MM.1S (cell line): ENCODE data around the gene VWA1.

Experiments used
- DNase-seq: peaks from one replicate; pipeline ENCODE4 v3.0.0-alpha.2; 2015
- H2AFZ ChIP-seq: fragments of 300-600 bp; sonication (generic); 2 replicates; pipeline ENCODE4 v1.6.0; 2016; ENCODE audit warnings: antibody characterized with exemption, low read length
- H3F3A ChIP-seq: fragments of 300-600 bp; sonication (generic); 2 replicates; pipeline ENCODE4 v1.6.1; 2016; ENCODE audit warnings: mild to moderate bottlenecking, antibody characterized with exemption, low read length, moderate library complexity, mixed read lengths; ENCODE audit not compliant: insufficient read depth
- H3K27ac ChIP-seq: fragments of 300-600 bp; sonication (generic); 2 replicates; pipeline ENCODE4 v1.5.1; 2016; ENCODE audit warnings: mild to moderate bottlenecking, low read length
- H3K27me3 ChIP-seq: fragments of 300-600 bp; sonication (generic); replicated peaks from 2 replicates; pipeline ENCODE4 v1.6.0; 2016; ENCODE audit warnings: low read length; ENCODE audit not compliant: insufficient read depth
- H3K36me3 ChIP-seq: fragments of 300-600 bp; sonication (generic); replicated peaks from 2 replicates; pipeline ENCODE4 v1.6.1; 2016; ENCODE audit warnings: mild to moderate bottlenecking, low read length, mixed read lengths; ENCODE audit not compliant: insufficient read depth
- H3K4me1 ChIP-seq: fragments of 300-600 bp; sonication (generic); 2 replicates; pipeline ENCODE4 v1.6.1; 2016; ENCODE audit warnings: low read length, mixed read lengths
- H3K4me2 ChIP-seq: fragments of 300-600 bp; sonication (generic); 2 replicates; pipeline ENCODE4 v1.6.0; 2016; ENCODE audit warnings: low read depth, low read length
- H3K4me3 ChIP-seq: fragments of 300-600 bp; sonication (generic); 2 replicates; pipeline ENCODE4 v1.5.1; 2016; ENCODE audit warnings: low read length, mixed read lengths
- H3K79me2 ChIP-seq: fragments of 300-600 bp; sonication (generic); 2 replicates; pipeline ENCODE4 v1.6.1; 2016; ENCODE audit warnings: mixed run types, low read length, mixed read lengths
- H3K9ac ChIP-seq: fragments of 300-600 bp; sonication (generic); 2 replicates; pipeline ENCODE4 v1.6.1; 2016; ENCODE audit warnings: low read length, mixed read lengths
- H3K9me2 ChIP-seq: fragments of 300-600 bp; sonication (generic); replicated peaks from 2 replicates; pipeline ENCODE4 v1.6.1; 2016; ENCODE audit warnings: mild to moderate bottlenecking, low read length, mixed read lengths; ENCODE audit not compliant: insufficient read depth
- H3K9me3 ChIP-seq: fragments of 300-600 bp; sonication (generic); replicated peaks from 2 replicates; pipeline ENCODE4 v1.6.1; 2016; ENCODE audit warnings: mild to moderate bottlenecking, low read length, mixed read lengths; ENCODE audit not compliant: insufficient read depth
- H4K20me1 ChIP-seq: fragments of 300-600 bp; sonication (generic); 2 replicates; pipeline ENCODE4 v1.6.1; 2016; ENCODE audit warnings: mild to moderate bottlenecking, low read length, moderate library complexity, mixed read lengths; ENCODE audit not compliant: insufficient read depth
- EZH2 ChIP-seq: fragments of 300-600 bp; sonication (generic); optimal IDR thresholded peaks from 2 replicates; pipeline ENCODE3; 2017; ENCODE audit warnings: low read depth, mild to moderate bottlenecking, antibody characterized with exemption, low read length, mixed read lengths
- EZH2phosphoT487 ChIP-seq: fragments of 300-600 bp; sonication (generic); IDR thresholded peaks from 2 replicates; pipeline ENCODE4 v1.6.1; 2018; ENCODE audit warnings: antibody characterized with exemption, low read length
- TF ChIP-seq, protein P1 (sequence below): fragments of 300-600 bp; sonication (generic); IDR thresholded peaks from 2 replicates; pipeline ENCODE4 v1.5.1; 2016; ENCODE audit warnings: antibody characterized with exemption, low read length, mixed read lengths

The VWA1 gene

DNA sequence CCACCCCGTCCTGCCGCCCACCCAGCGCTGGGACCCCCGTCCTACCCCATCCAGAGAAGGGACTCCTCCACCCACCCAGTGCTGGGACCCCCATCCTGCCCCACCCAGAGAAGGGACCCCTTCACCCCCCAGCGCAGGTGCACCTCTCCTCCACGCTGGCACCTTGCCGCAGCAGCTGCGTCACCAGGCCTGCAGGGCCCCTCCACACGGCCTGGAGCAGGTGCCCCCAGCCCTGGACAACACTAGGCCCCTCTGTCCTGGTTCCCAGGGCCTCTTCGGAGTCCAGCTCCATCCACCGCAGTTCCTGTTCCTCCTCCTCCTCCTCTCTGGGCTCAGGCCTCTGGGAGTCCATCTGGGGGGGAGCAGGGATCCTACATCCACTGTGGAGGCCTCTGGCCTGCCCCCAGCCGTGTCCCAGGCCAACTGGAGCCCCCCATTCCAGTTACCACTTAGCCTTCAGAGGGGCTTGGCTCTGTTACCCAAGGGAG is 14.8 kb upstream of the VWA1 start:
- Histone ChIP-seq H4K20me1 (no peaks in the 10 kb centered on the region), H3K4me1 (peaks cover 8% of the 10 kb centered on the region), H3K27me3 (peaks cover 12% of the 10 kb centered on the region), H3K9ac (no peak overlapping the region), H3K4me2 (no peak overlapping the region), H3K9me3 (no peaks in the 10 kb centered on the region), H3K4me3 (no peak overlapping the region), H3K9me2 (no peaks in the 10 kb centered on the region), H3K79me2 (no peaks in the 10 kb centered on the region), H3F3A (no peaks in the 10 kb centered on the region), H3K36me3 (no peaks in the 10 kb centered on the region), H3K27ac (no peak overlapping the region), H2AFZ (no peak overlapping the region)
- DNase-seq, result no peak
- no peak for TF ChIP-seq EZH2phosphoT487
- TF ChIP-seq EZH2, result no peak
- TF ChIP-seq, protein P1, sequence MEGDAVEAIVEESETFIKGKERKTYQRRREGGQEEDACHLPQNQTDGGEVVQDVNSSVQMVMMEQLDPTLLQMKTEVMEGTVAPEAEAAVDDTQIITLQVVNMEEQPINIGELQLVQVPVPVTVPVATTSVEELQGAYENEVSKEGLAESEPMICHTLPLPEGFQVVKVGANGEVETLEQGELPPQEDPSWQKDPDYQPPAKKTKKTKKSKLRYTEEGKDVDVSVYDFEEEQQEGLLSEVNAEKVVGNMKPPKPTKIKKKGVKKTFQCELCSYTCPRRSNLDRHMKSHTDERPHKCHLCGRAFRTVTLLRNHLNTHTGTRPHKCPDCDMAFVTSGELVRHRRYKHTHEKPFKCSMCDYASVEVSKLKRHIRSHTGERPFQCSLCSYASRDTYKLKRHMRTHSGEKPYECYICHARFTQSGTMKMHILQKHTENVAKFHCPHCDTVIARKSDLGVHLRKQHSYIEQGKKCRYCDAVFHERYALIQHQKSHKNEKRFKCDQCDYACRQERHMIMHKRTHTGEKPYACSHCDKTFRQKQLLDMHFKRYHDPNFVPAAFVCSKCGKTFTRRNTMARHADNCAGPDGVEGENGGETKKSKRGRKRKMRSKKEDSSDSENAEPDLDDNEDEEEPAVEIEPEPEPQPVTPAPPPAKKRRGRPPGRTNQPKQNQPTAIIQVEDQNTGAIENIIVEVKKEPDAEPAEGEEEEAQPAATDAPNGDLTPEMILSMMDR, result no peak

DNA sequence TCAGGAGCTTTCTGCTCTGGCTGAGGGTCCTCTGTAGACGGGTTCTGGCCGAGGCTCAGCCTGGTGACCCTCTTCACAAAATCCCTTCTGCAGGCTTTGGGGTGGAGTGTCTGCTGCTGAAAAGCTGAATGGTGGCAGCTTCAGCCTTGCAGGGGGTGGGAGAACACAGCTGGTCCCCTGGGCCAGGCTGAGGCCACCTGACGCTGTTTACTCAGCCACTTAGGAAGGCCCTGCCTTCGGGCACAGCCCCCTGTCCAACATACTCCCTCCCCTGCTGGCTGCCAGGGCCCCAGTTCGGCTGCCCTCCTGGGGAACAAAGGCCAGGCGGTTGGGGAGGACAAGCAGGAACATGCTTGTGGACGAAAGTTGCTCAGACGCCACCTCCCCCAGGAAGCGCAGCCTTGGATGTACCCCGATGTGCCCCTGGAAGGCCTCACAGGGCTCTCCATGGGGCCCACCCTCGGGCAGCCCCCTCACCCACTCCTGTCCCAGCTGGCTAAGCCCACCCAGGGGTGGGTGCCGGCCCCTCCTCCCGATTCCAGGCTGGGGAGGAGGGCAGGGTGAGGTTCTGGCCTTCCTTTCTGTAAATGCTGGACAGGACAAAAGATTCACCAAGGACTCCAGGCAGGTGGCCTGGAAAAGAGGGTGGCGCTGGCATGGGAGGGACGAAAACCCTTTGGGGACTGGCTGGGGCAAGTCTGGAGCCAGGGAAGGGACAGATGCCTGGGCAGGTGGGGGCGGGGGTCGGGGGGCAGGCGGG is 14.2 kb upstream of the VWA1 start, which contains the start of gene ANKRD65:
Gene ANKRD65, minus strand, starts transcription at position 130 of the 760 bp plus-strand sequence. CDS start 271 bp downstream, outside the sequence.
- H2AFZ ChIP-seq, result no peak within 1 kb of the TSS
- H3K4me2 ChIP-seq, result no peak within 1 kb of the TSS
- no peak within 1 kb of the TSS for H3K4me3 ChIP-seq
- H3K4me1 ChIP-seq, result peaks cover 8% of the 10 kb centered on the region
- no peaks in the 10 kb centered on the region for H3K9me3 ChIP-seq
- H3F3A ChIP-seq, result no peaks in the 10 kb centered on the region
- TF ChIP-seq EZH2 (no peak), EZH2phosphoT487 (no peak)
- TF ChIP-seq, protein P1, result no peak
- no peak within 1 kb of the TSS for H3K27ac ChIP-seq
- peaks cover 19% of the 10 kb centered on the region for H3K27me3 ChIP-seq
- no peaks in the 10 kb centered on the region for H3K9me2 ChIP-seq
- H4K20me1 ChIP-seq, result no peaks in the 10 kb centered on the region
- H3K9ac ChIP-seq, result no peak within 1 kb of the TSS
- H3K79me2 ChIP-seq, result no peaks in the 10 kb centered on the region
- no peaks in the 10 kb centered on the region for H3K36me3 ChIP-seq
- DNase-seq, result no peak

DNA sequence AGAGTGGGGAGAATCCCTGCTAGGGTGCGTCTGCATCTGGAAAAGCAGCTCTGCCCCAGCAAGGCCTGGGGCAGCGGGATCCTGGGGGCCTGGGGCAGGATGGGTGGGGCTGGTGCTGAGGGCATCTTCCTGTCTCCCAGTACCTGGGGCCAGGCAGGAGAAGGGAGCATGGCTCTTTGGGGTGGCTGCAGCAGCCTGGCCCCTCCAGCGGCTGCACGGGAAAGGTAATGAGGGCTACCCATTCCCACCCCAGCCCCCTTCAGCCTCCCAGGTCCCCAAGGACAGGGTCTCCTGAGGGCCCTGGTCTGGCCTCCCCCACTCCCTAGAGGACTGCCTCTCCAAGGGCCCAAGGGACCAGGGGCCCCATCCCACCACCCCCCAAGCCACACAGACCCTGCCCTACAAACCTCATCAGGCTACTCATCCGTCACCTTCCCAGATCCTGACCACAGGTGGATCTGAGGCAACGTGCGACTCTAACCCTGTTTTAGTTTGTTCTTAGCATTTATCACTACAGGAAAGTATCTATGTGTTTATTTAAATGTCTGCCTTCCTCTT is 13.5 kb upstream of the VWA1 start:
- Histone ChIP-seq H4K20me1 (no peaks in the 10 kb centered on the region), H3K4me3 (no peak overlapping the region), H3K9me3 (no peaks in the 10 kb centered on the region), H3K79me2 (no peaks in the 10 kb centered on the region), H3K36me3 (no peaks in the 10 kb centered on the region), H3K9me2 (no peaks in the 10 kb centered on the region), H3F3A (no peaks in the 10 kb centered on the region), H3K4me1 (peaks cover 8% of the 10 kb centered on the region), H2AFZ (no peak overlapping the region), H3K27me3 (peaks cover 22% of the 10 kb centered on the region), H3K4me2 (no peak overlapping the region), H3K9ac (no peak overlapping the region), H3K27ac (no peak overlapping the region)
- TF ChIP-seq EZH2 (no peak), EZH2phosphoT487 (no peak)
- DNase-seq, result no peak
